Smooth muscle cell (in vitro differentiated cells): ENCODE results near the gene RPP21. TPM values are rescaled to one million over a fixed set of nuclear protein-coding genes. Genes with fewer than 3 reads are reported as not detected.
"Not testable (repeated sequence)": the region's sequence is repeated elsewhere in the genome, so short reads cannot be mapped to it uniquely, and the experiment has no call there.

Experiments used
- DNase-seq: peaks from one replicate; lab custom pipeline; 2025; ENCODE audit not compliant: unreplicated experiment; lab: John Stamatoyannopoulos, UW
- H2AFZ ChIP-seq: fragments of 200-600 bp; sonication (generic); 2 replicates; pipeline ENCODE4 v1.6.0; 2016; ENCODE audit warnings: antibody characterized with exemption, low read depth, mild to moderate bottlenecking
- H3F3A ChIP-seq: fragments of 200-600 bp; sonication (generic); 2 replicates; pipeline ENCODE4 v1.6.0; 2017; ENCODE audit warnings: antibody characterized with exemption, low read depth
- H3K27ac ChIP-seq: fragments of 200-600 bp; sonication (generic); 2 replicates; pipeline ENCODE4 v1.5.1; 2016; ENCODE audit warnings: low read depth, mild to moderate bottlenecking
- H3K27me3 ChIP-seq: fragments of 200-600 bp; sonication (generic); 2 replicates; pipeline ENCODE4 v1.6.1; 2016; ENCODE audit warnings: low read depth, mild to moderate bottlenecking
- H3K36me3 ChIP-seq: fragments of 200-600 bp; sonication (generic); 2 replicates; pipeline ENCODE4 v1.5.1; 2016; ENCODE audit warnings: low read depth
- H3K4me1 ChIP-seq: fragments of 200-600 bp; sonication (generic); 2 replicates; pipeline ENCODE4 v1.5.1; 2016; ENCODE audit warnings: low read depth
- H3K4me2 ChIP-seq: fragments of 200-600 bp; sonication (generic); 2 replicates; pipeline ENCODE4 v1.6.0; 2016; ENCODE audit warnings: mild to moderate bottlenecking
- H3K4me3 ChIP-seq: fragments of 200-600 bp; sonication (generic); 2 replicates; pipeline ENCODE4 v1.5.1; 2016; ENCODE audit warnings: mild to moderate bottlenecking
- H3K79me2 ChIP-seq: fragments of 200-600 bp; sonication (generic); 2 replicates; pipeline ENCODE4 v1.6.0; 2016; ENCODE audit warnings: low read depth, mild to moderate bottlenecking
- H3K9ac ChIP-seq: fragments of 200-600 bp; sonication (generic); 2 replicates; pipeline ENCODE4 v1.6.0; 2016; ENCODE audit warnings: low read depth
- H3K9me3 ChIP-seq: fragments of 200-600 bp; sonication (generic); replicated peaks from 2 replicates; pipeline ENCODE4 v1.5.1; 2016; ENCODE audit warnings: low read depth
- H4K20me1 ChIP-seq: fragments of 200-600 bp; sonication (generic); 2 replicates; pipeline ENCODE4 v1.6.0; 2016; ENCODE audit warnings: low read depth
- CTCF ChIP-seq: fragments of 200-600 bp; sonication (generic); IDR thresholded peaks from 2 replicates; pipeline ENCODE4 v1.5.1; 2017; ENCODE audit warnings: borderline replicate concordance, mild to moderate bottlenecking, antibody characterized with exemption; ENCODE audit not compliant: insufficient read depth, poor library complexity, severe bottlenecking
- WGBS: methylation state at CpG from one replicate; pipeline ENCODE4 v1.1.7; 2016; ENCODE audit warnings: low lambda C conversion rate; 5-methylcytosine and 5-hydroxymethylcytosine counted together
- polyA plus RNA-seq: library from polyadenylated mRNA; unstranded; fragments of >200 nt; fragmentation: Nextera tagmentation; extraction: Ambion mirVana; gene quantifications from 2 replicates; pipeline ENCODE4 v1.2.1, GENCODE V29; 2016
- total RNA-seq: library from RNA; depleted of rRNA; stranded (reverse); fragments of >200 nt; gene quantifications from 2 replicates; pipeline ENCODE4 v1.2.3, GENCODE V29; 2014

RPP21 gene
- total and polyA plus RNA-seq, 2 experiments from 2014 or later = 66.3 to 77.5 TPM

- H4K20me1 ChIP-seq = no peaks in the 10 kb centered on the region
- H3K4me1 ChIP-seq = peaks cover 7% of the 10 kb centered on the region
- no peak for TF ChIP-seq CTCF
- H3K79me2 ChIP-seq = no peaks in the 10 kb centered on the region
- H3K4me3 ChIP-seq = no peak overlapping the region
- WGBS = 71% methylated on average over 2 of the region's 2 CpGs
- H3K9ac ChIP-seq = no peak overlapping the region
- H3K27me3 ChIP-seq = peaks cover 68% of the 10 kb centered on the region
- H3K36me3 ChIP-seq = no peaks in the 10 kb centered on the region
- H3K27ac ChIP-seq = no peak overlapping the region
- H2AFZ ChIP-seq = no peak overlapping the region
- no peaks in the 10 kb centered on the region for H3K9me3 ChIP-seq
- H3F3A ChIP-seq = no peaks in the 10 kb centered on the region
- H3K4me2 ChIP-seq = no peak overlapping the region
- no peak for DNase-seq
Measured at GRCh38 chr6:30361661-30362060, 16.7 kb downstream of the RPP21 start.

GRCh38 chr6:30363459-30363858, 18.5 kb downstream of the RPP21 start:
- WGBS = 78% methylated on average over 2 of the region's 2 CpGs
- peaks cover 72% of the 10 kb centered on the region for H3K27me3 ChIP-seq
- no peak for TF ChIP-seq CTCF

GRCh38 chr6:30364591-30364990, 19.6 kb downstream of the RPP21 start:
- peaks cover 64% of the 10 kb centered on the region for H3K27me3 ChIP-seq
- WGBS = 78% methylated on average over 2 of the region's 2 CpGs

More at GRCh38 chr6:30363459-30363858, 18.5 kb downstream of the RPP21 start:
- H3K4me1 ChIP-seq = peaks cover 1% of the 10 kb centered on the region
- no peak overlapping the region for H3K9ac ChIP-seq
- H3K27ac ChIP-seq = no peak overlapping the region
- DNase-seq = no peak
- no peaks in the 10 kb centered on the region for H4K20me1 ChIP-seq
- H3K79me2 ChIP-seq = no peaks in the 10 kb centered on the region
- H3K36me3 ChIP-seq = no peaks in the 10 kb centered on the region
- H3K4me2 ChIP-seq = no peak overlapping the region
- no peak overlapping the region for H3K4me3 ChIP-seq
- no peak overlapping the region for H2AFZ ChIP-seq
- H3F3A ChIP-seq = no peaks in the 10 kb centered on the region
- no peaks in the 10 kb centered on the region for H3K9me3 ChIP-seq

GRCh38 chr6:30369280-30369679, 24.3 kb downstream of the RPP21 start:
- H3K4me1 ChIP-seq, H4K20me1 ChIP-seq, H3K4me2 ChIP-seq, H3K9ac ChIP-seq, DNase-seq, H3K4me3 ChIP-seq, H3K36me3 ChIP-seq, H2AFZ ChIP-seq, H3F3A ChIP-seq, H3K79me2 ChIP-seq, H3K9me3 ChIP-seq, H3K27ac ChIP-seq: not testable (repeated sequence)
- H3K27me3 ChIP-seq = peaks cover 66% of the 10 kb centered on the region
- 30% methylated on average over 1 of the region's 1 CpG for WGBS

More at GRCh38 chr6:30364591-30364990, 19.6 kb downstream of the RPP21 start:
- Histone ChIP-seq H2AFZ (no peak overlapping the region), H3F3A (no peaks in the 10 kb centered on the region), H3K4me3 (no peak overlapping the region), H3K27ac (no peak overlapping the region), H3K79me2 (no peaks in the 10 kb centered on the region), H3K9me3 (no peaks in the 10 kb centered on the region), H3K4me2 (no peak overlapping the region), H4K20me1 (no peaks in the 10 kb centered on the region), H3K4me1 (no peaks in the 10 kb centered on the region), H3K9ac (no peak overlapping the region), H3K36me3 (no peaks in the 10 kb centered on the region)
- TF ChIP-seq CTCF = no peak
- no peak for DNase-seq
